ENCODE measurements around the gene FEM1B.

The FEM1B gene

GRCh38 chr15:68325726-68326125, 48.2 kb downstream of the FEM1B start:
- no peak for DNase-seq (ENCODE audit: low spot score)

- DNase-seq (ENCODE audit: low spot score), result no peak
Observed at GRCh38 chr15:68326711-68327354, 49.3 kb downstream of the FEM1B start.

- no peak for DNase-seq (ENCODE audit: low spot score)
Observed at GRCh38 chr15:68328443-68328842, 50.9 kb downstream of the FEM1B start.

- DNase-seq (ENCODE audit: low spot score), result no peak
Observed at GRCh38 chr15:68328964-68329363, 51.4 kb downstream of the FEM1B start.

- no peak for DNase-seq (ENCODE audit: low spot score)
Observed at GRCh38 chr15:68330416-68330815, 52.9 kb downstream of the FEM1B start.

GRCh38 chr15:68330901-68331300, 53.4 kb downstream of the FEM1B start:
- no peak for DNase-seq (ENCODE audit: low spot score)

- DNase-seq (ENCODE audit: low spot score), result no peak
Observed at GRCh38 chr15:68332266-68332665, 54.7 kb downstream of the FEM1B start.

- no peak for DNase-seq (ENCODE audit: low spot score)
Observed at GRCh38 chr15:68333775-68334470, 56.4 kb downstream of the FEM1B start.

GRCh38 chr15:68334661-68335124, 57.1 kb downstream of the FEM1B start:
- no peak for DNase-seq (ENCODE audit: low spot score)

- DNase-seq (ENCODE audit: low spot score), result no peak
Observed at GRCh38 chr15:68335251-68335650, 57.7 kb downstream of the FEM1B start.

- no peak for DNase-seq (ENCODE audit: low spot score)
Observed at GRCh38 chr15:68335655-68336054, 58.1 kb downstream of the FEM1B start.

GRCh38 chr15:68336516-68336915, 59.0 kb downstream of the FEM1B start:
- no peak for DNase-seq (ENCODE audit: low spot score)

GRCh38 chr15:68337826-68338225, 60.3 kb downstream of the FEM1B start:
- no peak for DNase-seq (ENCODE audit: low spot score)

GRCh38 chr15:68339481-68339880, 61.9 kb downstream of the FEM1B start:
- no peak for DNase-seq (ENCODE audit: low spot score)

- no peak for DNase-seq (ENCODE audit: low spot score)
Observed at GRCh38 chr15:68340726-68341671, 63.5 kb downstream of the FEM1B start.

- DNase-seq (ENCODE audit: low spot score), result no peak
Observed at GRCh38 chr15:68341760-68342725, 64.5 kb downstream of the FEM1B start.

GRCh38 chr15:68343579-68344225, 66.2 kb downstream of the FEM1B start:
- no peak for DNase-seq (ENCODE audit: low spot score)

GRCh38 chr15:68344600-68344999, 67.1 kb downstream of the FEM1B start:
- DNase-seq (ENCODE audit: low spot score), result no peak
